GM13976 (cell line): ENCODE measurements around the gene ATXN2.
"Not testable (repeated sequence)": the region's sequence is repeated elsewhere in the genome, so short reads cannot be mapped to it uniquely, and the experiment has no call there.

Experiments
- DNase-seq: peaks from one replicate; pipeline ENCODE4 v3.0.0; 2012; ENCODE audit warnings: low spot score
- in situ Hi-C: fragments of 300-500 bp; cut with MboI; formaldehyde crosslinking; loops from one replicate; pipeline ENCODE4 v1.12.0; 2022; ENCODE audit warnings: low sequenced_read_pairs, mixed read lengths, inconsistent platforms; ENCODE audit not compliant: unreplicated experiment
- TF ChIP-seq, protein P1 (sequence below): IDR thresholded peaks from 2 replicates; pipeline ENCODE4 v1.5.1; 2012; ENCODE audit warnings: borderline replicate concordance, mild to moderate bottlenecking; ENCODE audit not compliant: insufficient read depth; ENCODE audit errors: extremely low read depth, missing control alignments, control extremely low read depth

ATXN2 gene

DNA sequence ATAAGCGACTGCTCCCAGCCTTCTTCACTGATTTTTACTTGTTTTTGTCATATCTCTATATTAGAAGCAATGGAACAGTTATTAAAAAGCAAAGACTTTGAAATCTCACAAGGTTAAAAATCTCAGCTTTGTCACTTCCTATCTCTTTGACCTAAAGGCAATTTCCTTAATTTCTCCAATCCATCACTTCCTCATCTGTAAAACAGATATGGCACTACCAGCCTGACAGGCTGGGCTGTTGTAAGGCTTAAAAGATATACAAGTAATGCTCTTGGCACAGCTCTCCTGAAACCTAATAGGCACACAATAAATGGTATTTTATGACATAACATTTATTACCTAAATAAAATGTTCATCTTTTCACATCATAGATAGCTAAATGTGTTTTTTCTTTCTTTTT lies 25.6 kb downstream of the ATXN2 start:
- DNase-seq: no peak
- TF ChIP-seq, protein P1, sequence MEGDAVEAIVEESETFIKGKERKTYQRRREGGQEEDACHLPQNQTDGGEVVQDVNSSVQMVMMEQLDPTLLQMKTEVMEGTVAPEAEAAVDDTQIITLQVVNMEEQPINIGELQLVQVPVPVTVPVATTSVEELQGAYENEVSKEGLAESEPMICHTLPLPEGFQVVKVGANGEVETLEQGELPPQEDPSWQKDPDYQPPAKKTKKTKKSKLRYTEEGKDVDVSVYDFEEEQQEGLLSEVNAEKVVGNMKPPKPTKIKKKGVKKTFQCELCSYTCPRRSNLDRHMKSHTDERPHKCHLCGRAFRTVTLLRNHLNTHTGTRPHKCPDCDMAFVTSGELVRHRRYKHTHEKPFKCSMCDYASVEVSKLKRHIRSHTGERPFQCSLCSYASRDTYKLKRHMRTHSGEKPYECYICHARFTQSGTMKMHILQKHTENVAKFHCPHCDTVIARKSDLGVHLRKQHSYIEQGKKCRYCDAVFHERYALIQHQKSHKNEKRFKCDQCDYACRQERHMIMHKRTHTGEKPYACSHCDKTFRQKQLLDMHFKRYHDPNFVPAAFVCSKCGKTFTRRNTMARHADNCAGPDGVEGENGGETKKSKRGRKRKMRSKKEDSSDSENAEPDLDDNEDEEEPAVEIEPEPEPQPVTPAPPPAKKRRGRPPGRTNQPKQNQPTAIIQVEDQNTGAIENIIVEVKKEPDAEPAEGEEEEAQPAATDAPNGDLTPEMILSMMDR: no peak
- in situ Hi-C loops: no loop called here

DNA sequence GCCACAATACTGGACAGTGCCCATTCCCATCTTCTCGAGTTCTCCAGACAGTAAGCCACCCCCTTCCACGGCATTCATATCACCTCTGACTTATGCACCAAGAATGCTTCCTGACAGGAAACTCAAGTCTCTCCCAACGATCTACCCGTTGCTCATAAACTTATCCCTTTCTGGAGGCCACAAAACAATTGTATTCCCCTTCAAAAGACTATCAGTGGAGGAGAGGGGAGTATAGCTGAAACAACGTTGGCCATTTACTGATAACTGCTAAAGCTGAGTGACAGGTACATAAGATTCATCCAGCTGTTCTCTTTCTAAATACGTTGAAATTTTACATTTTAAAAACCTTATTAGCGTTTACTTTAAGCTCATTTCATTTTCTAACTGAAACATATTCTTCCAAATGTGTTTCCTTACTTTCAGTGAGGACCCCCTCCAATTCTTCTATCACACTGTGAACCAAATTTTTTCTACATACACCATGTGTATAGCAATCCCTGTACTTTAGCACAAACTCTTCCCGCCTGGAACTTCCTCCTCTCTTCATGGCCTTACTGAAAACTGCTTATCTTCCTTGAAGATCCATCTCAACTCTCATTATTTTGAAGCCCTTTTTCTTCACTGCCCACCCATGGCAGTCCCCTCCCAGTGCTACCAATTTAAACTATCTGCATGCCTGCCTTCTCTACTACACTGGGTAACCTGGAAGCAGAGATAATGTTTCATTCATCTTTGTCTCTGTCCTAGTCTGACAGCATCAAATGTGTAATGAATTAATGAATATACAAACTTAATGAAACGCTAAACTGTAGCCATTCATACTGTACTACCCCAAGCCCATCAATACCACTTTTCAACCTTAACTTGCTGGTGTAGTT lies 28.8 kb downstream of the ATXN2 start:
- in situ Hi-C loops: no loop called here
- DNase-seq: no peak
- TF ChIP-seq, protein P1: no peak

DNA sequence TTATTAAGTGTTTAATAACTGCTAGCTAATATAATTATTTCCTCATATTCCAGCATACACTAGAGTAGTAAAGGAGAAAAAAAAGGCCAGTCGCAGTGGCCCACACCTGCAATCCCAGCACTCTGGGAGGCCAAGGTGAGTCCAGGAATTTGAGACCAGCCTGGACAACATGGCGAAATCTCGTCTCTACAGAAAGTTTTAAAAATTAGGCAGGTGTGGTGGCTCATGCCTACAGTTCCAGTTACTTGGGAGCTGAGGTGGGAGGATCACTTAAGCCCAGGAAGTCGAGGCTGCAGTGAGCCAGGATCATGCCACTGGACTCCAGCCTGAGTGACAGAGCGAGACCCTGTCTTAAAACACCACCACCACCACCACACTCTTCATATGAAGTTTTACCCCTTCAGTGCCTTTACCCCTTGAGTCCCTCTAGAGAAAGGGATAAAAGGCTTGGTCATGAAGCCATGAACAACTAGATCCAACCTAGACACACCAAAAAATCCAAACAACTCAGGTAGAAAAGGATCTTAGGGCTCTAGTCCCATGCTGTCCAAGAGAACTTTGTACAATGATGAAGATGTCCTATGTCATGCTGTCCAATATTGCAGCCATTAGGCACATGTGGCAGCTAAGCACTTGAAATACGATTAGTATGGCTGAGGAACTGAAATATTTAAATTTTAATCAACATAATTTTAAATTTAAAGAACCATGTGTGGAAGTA lies 29.6 kb downstream of the ATXN2 start:
- TF ChIP-seq, protein P1: no peak
- no peak for DNase-seq
- in situ Hi-C loops: no loop called here

- DNase-seq, in situ Hi-C loops: not testable (repeated sequence)
These were observed 38.3 kb downstream of the ATXN2 start for GRCh38 chr12:111560844-111561243.

DNA sequence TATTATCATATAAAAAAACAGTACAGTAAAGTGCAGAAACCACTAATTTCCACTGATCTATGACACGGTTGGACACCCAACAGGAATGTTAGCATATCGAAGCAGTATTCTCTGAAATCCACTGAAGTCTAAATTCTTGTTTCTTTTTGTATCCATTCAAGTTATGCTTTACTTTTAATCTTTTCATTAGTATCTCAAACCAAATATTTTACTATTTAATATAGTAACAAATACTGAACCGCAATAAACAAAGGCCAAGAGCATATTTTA lies 41.1 kb downstream of the ATXN2 start:
- TF ChIP-seq, protein P1: no peak
- no peak for DNase-seq
- in situ Hi-C loops: no loop called here

GRCh38 chr12:111557271-111558106 lies 41.6 kb downstream of the ATXN2 start:
- no peak for DNase-seq
- in situ Hi-C loops: no loop called here
- TF ChIP-seq, protein P1: no peak

DNA sequence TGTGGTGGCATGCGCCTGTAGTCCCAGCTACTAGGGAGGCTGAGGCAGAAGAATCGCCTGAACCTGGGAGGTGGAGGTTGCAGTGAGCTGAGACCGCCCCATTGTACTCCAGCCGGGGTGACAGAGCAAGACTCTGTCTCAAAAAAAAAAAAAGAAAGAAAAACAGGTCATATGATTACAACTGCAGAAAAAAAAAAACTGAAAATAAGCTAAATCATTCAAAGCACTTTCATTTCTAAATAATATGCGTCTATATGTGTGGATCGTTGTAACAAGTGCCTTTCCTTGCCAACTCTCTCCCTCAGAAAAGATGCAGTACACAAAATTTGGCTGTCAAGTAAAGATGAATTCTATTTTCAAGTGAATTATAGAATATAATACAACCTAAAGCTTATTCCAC lies 42.4 kb downstream of the ATXN2 start:
- no peak for DNase-seq
- TF ChIP-seq, protein P1: no peak
- in situ Hi-C loops: no loop called here

GRCh38 chr12:111555313-111555712 lies 43.8 kb downstream of the ATXN2 start:
- in situ Hi-C loops, DNase-seq: not testable (repeated sequence)
